DOHH2 (cell line): Measurements from ENCODE around the gene JARID2.

Experiments used
- CTCF ChIP-seq: fragments of 200-600 bp; sonication (generic); IDR thresholded peaks from one replicate; pipeline ENCODE4 v1.5.1; 2014; ENCODE audit warnings: antibody characterized with exemption, mild to moderate bottlenecking, low read depth, low read length; ENCODE audit not compliant: poor library complexity, severe bottlenecking
- EZH2phosphoT487 ChIP-seq: fragments of 200-600 bp; sonication (generic); IDR thresholded peaks from 2 replicates; pipeline ENCODE4 v1.6.1; 2017; ENCODE audit warnings: borderline replicate concordance, mild to moderate bottlenecking, antibody characterized with exemption, low read length, moderate library complexity, mixed read lengths

GRCh38 chr6:15460110-15460727, 214.3 kb downstream of the JARID2 start:
- no peak for TF ChIP-seq CTCF
- no peak for TF ChIP-seq EZH2phosphoT487
